IMR-90 (cell line): ENCODE results near the gene RAPGEF1. TPM values are rescaled to one million over a fixed set of nuclear protein-coding genes. Genes with fewer than 3 reads are reported as not detected.
A peak's percentile ranks its signal among the peaks of the same experiment; 100 is the strongest.

Source experiments
- ATAC-seq: fragments of 200-7000 bp; cut with Tn5 transposase; 2 replicates; pipeline ENCODE4 v1.9.1; 2020; ENCODE audit warnings: low read depth, mild to moderate bottlenecking, moderate library complexity
- BruUV-seq: library from RNA; stranded (reverse); fragments of 400-500 nt; replicated peaks from 2 replicates; lab custom pipeline; 2021; lab: Mats Ljungman, UMichigan
- CTCF ChIA-PET: fragments of 300-600 bp; formaldehyde crosslinking; extraction: SDS; loops from one replicate; lab custom pipeline; 2021; ENCODE audit warnings: antibody characterized with exemption; lab: Yijun Ruan, JAX
- POLR2A ChIA-PET: fragments of 300-600 bp; sonication (Branson Sonifier 250); formaldehyde crosslinking; loops from one replicate; lab custom pipeline; 2022; ENCODE audit warnings: antibody characterized with exemption; ENCODE audit not compliant: unreplicated experiment; lab: Charles Lee
- DNase-seq: peaks from one replicate; pipeline ENCODE4 v3.0.0; 2013
- H2AFZ ChIP-seq: replicated peaks from 2 replicates; pipeline ENCODE3; 2013; ENCODE audit warnings: low read length, mild to moderate bottlenecking; ENCODE audit not compliant: poor library complexity
- H2AK5ac ChIP-seq: 2 replicates; pipeline ENCODE4 v1.6.1; 2013; ENCODE audit warnings: low read depth, low read length, inconsistent platforms
- H2AK9ac ChIP-seq: replicated peaks from 2 replicates; pipeline ENCODE3; 2013; ENCODE audit warnings: mild to moderate bottlenecking, low read depth, low read length, moderate library complexity; ENCODE audit not compliant: poor library complexity
- H2BK120ac ChIP-seq: 2 replicates; pipeline ENCODE4 v1.6.1; 2013; ENCODE audit warnings: low read depth, low read length, inconsistent platforms
- H2BK15ac ChIP-seq: 3 replicates; pipeline ENCODE4 v1.6.1; 2013; ENCODE audit warnings: low read depth, low read length, inconsistent platforms
- H2BK20ac ChIP-seq: 2 replicates; pipeline ENCODE4 v1.6.1; 2013; ENCODE audit warnings: low read depth, mild to moderate bottlenecking, inconsistent platforms, low read length, moderate library complexity
- H2BK5ac ChIP-seq: 2 replicates; pipeline ENCODE4 v1.6.1; 2013; ENCODE audit warnings: mild to moderate bottlenecking, low read depth, low read length, inconsistent platforms; ENCODE audit not compliant: poor library complexity, severe bottlenecking
- H3K14ac ChIP-seq: replicated peaks from 2 replicates; pipeline ENCODE4 v1.6.1; 2013; ENCODE audit warnings: low read depth, low read length, inconsistent platforms
- H3K18ac ChIP-seq: 2 replicates; pipeline ENCODE4 v1.6.1; 2013; ENCODE audit warnings: low read depth, low read length, control low read depth
- H3K23ac ChIP-seq: 2 replicates; pipeline ENCODE4 v1.6.1; 2013; ENCODE audit warnings: low read depth, low read length, inconsistent platforms
- H3K27ac ChIP-seq: 2 replicates; pipeline ENCODE4 v1.5.1; 2013; ENCODE audit warnings: mild to moderate bottlenecking, control low read depth, low read length; ENCODE audit not compliant: insufficient read depth
- H3K27me3 ChIP-seq: 2 replicates; pipeline ENCODE4 v1.6.1; 2013; ENCODE audit warnings: low read length; ENCODE audit not compliant: control insufficient read depth, insufficient read depth
- H3K36me3 ChIP-seq: 2 replicates; pipeline ENCODE4 v1.6.1; 2013; ENCODE audit warnings: low read length, mixed read lengths; ENCODE audit not compliant: control insufficient read depth, insufficient read depth
- H3K4ac ChIP-seq: 2 replicates; pipeline ENCODE4 v1.6.1; 2013; ENCODE audit warnings: low read depth, low read length, inconsistent platforms
- H3K4me1 ChIP-seq: 2 replicates; pipeline ENCODE4 v1.6.1; 2013; ENCODE audit warnings: low read length, mixed read lengths; ENCODE audit not compliant: control insufficient read depth, insufficient read depth
- H3K4me2 ChIP-seq: 2 replicates; pipeline ENCODE4 v1.6.1; 2013; ENCODE audit warnings: low read depth, mild to moderate bottlenecking, control low read depth, low read length, moderate library complexity
- H3K4me3 ChIP-seq: 2 replicates; pipeline ENCODE4 v1.5.1; 2013; ENCODE audit warnings: low read depth, mild to moderate bottlenecking, control low read depth, low read length, moderate library complexity; ENCODE audit not compliant: insufficient read depth
- H3K56ac ChIP-seq: 2 replicates; pipeline ENCODE4 v1.6.1; 2013; ENCODE audit warnings: low read length, inconsistent platforms; ENCODE audit not compliant: insufficient read depth; ENCODE audit errors: extremely low read depth
- H3K79me1 ChIP-seq, 2 experiments: 2 replicates each; pipeline ENCODE4 v1.6.1; 2013; ENCODE audit warnings: low read length in 2 of 2, inconsistent platforms in 1 of 2, low read depth in 1 of 2
- H3K9ac ChIP-seq: 2 replicates; pipeline ENCODE4 v1.6.1; 2013; ENCODE audit warnings: low read depth, low read length, control low read depth
- H3K9me1 ChIP-seq: 2 replicates; pipeline ENCODE4 v1.6.1; 2013; ENCODE audit warnings: low read length, inconsistent platforms; ENCODE audit not compliant: insufficient read depth
- H3K9me3 ChIP-seq: 2 replicates; pipeline ENCODE4 v1.6.1; 2013; ENCODE audit warnings: low read length; ENCODE audit not compliant: control insufficient read depth, insufficient read depth
- H4K20me1 ChIP-seq: 2 replicates; pipeline ENCODE4 v1.6.1; 2013; ENCODE audit warnings: low read length, inconsistent platforms; ENCODE audit not compliant: insufficient read depth
- H4K5ac ChIP-seq: 2 replicates; pipeline ENCODE4 v1.6.1; 2013; ENCODE audit warnings: mild to moderate bottlenecking, low read depth, low read length, control low read depth
- H4K8ac ChIP-seq, 2 experiments: 2 replicates each; pipeline ENCODE4 v1.6.1; 2013; ENCODE audit warnings: low read depth in 2 of 2, low read length in 2 of 2, control low read depth in 1 of 2, inconsistent platforms in 1 of 2
- H4K91ac ChIP-seq: 2 replicates; pipeline ENCODE4 v1.6.1; 2013; ENCODE audit warnings: low read depth, low read length, inconsistent platforms; ENCODE audit not compliant: insufficient read depth
- CHD1 ChIP-seq: IDR thresholded peaks from 2 replicates; pipeline ENCODE4 v1.6.1; 2012; ENCODE audit warnings: low read depth, low read length, improper control_type of control experiment
- ELK1 ChIP-seq: fragments of 150-350 bp; IDR thresholded peaks from 2 replicates; pipeline ENCODE4 v1.6.1; 2016; ENCODE audit warnings: low read depth, mild to moderate bottlenecking, low read length, moderate library complexity, borderline replicate concordance
- MAZ ChIP-seq: IDR thresholded peaks from 2 replicates; pipeline ENCODE4 v1.6.1; 2012; ENCODE audit warnings: low read depth, mild to moderate bottlenecking, low read length, improper control_type of control experiment, moderate library complexity, borderline replicate concordance
- POLR2A ChIP-seq: IDR thresholded peaks from 2 replicates; pipeline ENCODE4 v1.6.1; 2012; ENCODE audit warnings: mild to moderate bottlenecking, low read depth, low read length
- RAD21 ChIP-seq: IDR thresholded peaks from 2 replicates; pipeline ENCODE4 v1.6.1; 2012; ENCODE audit warnings: low read length, improper control_type of control experiment
- RCOR1 ChIP-seq: IDR thresholded peaks from 2 replicates; pipeline ENCODE4 v1.6.1; 2012; ENCODE audit warnings: mild to moderate bottlenecking, low read length, improper control_type of control experiment; ENCODE audit not compliant: insufficient replicate concordance
- RFX5 ChIP-seq: IDR thresholded peaks from 2 replicates; pipeline ENCODE4 v1.8.0; 2012; ENCODE audit warnings: low read depth, mild to moderate bottlenecking, low read length, moderate library complexity
- WGBS, 2 experiments: methylation state at CpG; one replicate each; pipeline versions ENCODE4 v1.1.5 to v1.1.7; 2013; ENCODE audit warnings: missing lambda C conversion rate in 2 of 2; ENCODE audit not compliant: insufficient read length in 1 of 2; ENCODE audit errors: extremely low coverage in 2 of 2; 5-methylcytosine and 5-hydroxymethylcytosine counted together
- dilution Hi-C: fragments of 300-500 bp; cut with HindIII; formaldehyde crosslinking; loops from one replicate; pipeline ENCODE4 v1.14.3; 2018; ENCODE audit warnings: low sequenced_read_pairs; ENCODE audit not compliant: unreplicated experiment
- in situ Hi-C: fragments of 300-500 bp; cut with MboI; formaldehyde crosslinking; loops from 3 replicates; pipeline ENCODE4 v1.14.3; 2019; ENCODE audit warnings: low sequenced_read_pairs, inconsistent platforms, mixed read lengths
- intact Hi-C: fragments of 100-400 bp; cut with micrococcal nuclease; formaldehyde crosslinking; loops from 2 replicates; pipeline ENCODE4 v1.10.0; 2022
- polyA plus RNA-seq, 3 experiments: library from polyadenylated mRNA; depleted of rRNA; stranded (reverse); fragments of >200 nt; gene quantifications; 2 replicates each; pipeline ENCODE4 v1.2.3, GENCODE V29; 2012; ENCODE audit warnings: low replicate concordance in 1 of 3
- total RNA-seq: library from RNA; depleted of rRNA; stranded (reverse); fragments of >200 nt; gene quantifications from 2 replicates; pipeline ENCODE4 v1.2.3, GENCODE V29; 2012
- TF ChIP-seq, protein P1 (sequence below): fragments of 150-350 bp; IDR thresholded peaks from 2 replicates; pipeline ENCODE4 v1.6.1; 2017; ENCODE audit warnings: mild to moderate bottlenecking, antibody characterized with exemption, low read length, low read depth

Gene RAPGEF1
- total and polyA plus RNA-seq, 2 of the 4 experiments (the other 2 are of a cell fraction) = 13.1 to 22.3 TPM

DNA sequence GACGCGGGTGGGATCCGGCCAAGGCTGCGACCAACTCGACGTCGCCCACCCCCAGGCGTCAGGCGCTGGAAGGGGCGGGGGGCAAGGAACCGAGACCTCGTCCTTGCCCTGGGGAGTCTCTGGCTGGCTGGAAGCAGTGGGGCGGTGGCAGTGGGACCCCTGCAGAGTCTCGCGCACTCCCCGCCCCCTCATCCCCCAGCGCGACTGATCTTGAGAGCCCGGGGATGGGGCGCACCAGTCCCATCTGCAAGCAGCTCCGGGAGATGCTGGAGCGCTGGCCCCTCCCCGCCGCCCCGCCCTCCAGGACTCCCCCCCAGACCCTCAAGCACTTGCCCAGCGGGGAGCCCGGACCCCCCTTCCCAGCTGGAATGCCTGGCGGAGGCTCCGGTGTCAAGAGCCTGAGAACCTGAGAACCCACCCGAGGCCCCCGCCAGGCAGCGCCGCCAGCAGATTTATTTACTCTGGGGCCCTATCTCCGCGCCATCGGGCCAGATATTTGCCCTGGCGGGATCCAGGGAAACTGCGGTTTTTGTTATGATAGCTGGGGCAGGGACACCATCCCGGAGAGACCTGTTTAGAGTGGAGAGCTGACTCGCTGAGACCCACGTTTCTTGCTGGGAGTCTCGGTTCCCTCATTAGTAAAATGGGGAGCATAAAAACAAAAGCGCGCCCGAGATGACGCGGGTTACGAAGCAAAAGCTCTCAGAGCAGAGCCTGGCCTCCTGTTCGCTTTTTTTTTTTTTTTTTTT lies 193.4 kb downstream of the RAPGEF1 start:
- dilution Hi-C loops = no loop called here
- H3K23ac ChIP-seq = no peak overlapping the region
- H3K4me3 ChIP-seq = peak overlapping the region; percentile 38
- DNase-seq (peak; percentile 12), ATAC-seq (peak; percentile 87)
- H3K9me1 ChIP-seq = no peaks in the 10 kb centered on the region
- ChIA-PET CTCF (no interaction called here), POLR2A (no interaction called here)
- peaks cover 4% of the 10 kb centered on the region; the same call in 1 of the 2 replicates for H3K4me1 ChIP-seq
- H3K4me2 ChIP-seq = peak overlapping the region; percentile 64
- H2AK9ac ChIP-seq = no peak overlapping the region
- intact Hi-C loops = no loop called here
- H4K91ac ChIP-seq = no peak overlapping the region
- H2AFZ ChIP-seq = peak overlapping the region; percentile 73
- H2BK5ac ChIP-seq = no peak overlapping the region
- peaks cover 32% of the 10 kb centered on the region for H3K9me3 ChIP-seq
- no peaks in the 10 kb centered on the region for H3K36me3 ChIP-seq
- H3K4ac ChIP-seq = no peak overlapping the region
- no peak overlapping the region for H2BK120ac ChIP-seq
- H2BK20ac ChIP-seq = no peak overlapping the region
- no peak overlapping the region for H2BK15ac ChIP-seq
- H3K79me1 ChIP-seq = no peaks in the 10 kb centered on the region
- H2AK5ac ChIP-seq = no peak overlapping the region
- WGBS, 2 experiments = 0% methylated on average over 11 of the region's 49 CpGs; no CpG with 5 or more reads in 1 of the 2 experiments
- H3K18ac ChIP-seq = no peak overlapping the region
- H3K27me3 ChIP-seq = peaks cover 45% of the 10 kb centered on the region
- no peak overlapping the region for H3K27ac ChIP-seq
- TF ChIP-seq RCOR1 (no peak), MAZ (no peak), RAD21 (no peak), POLR2A (no peak), ELK1 (no peak), CHD1 (no peak), RFX5 (no peak)
- TF ChIP-seq, protein P1, sequence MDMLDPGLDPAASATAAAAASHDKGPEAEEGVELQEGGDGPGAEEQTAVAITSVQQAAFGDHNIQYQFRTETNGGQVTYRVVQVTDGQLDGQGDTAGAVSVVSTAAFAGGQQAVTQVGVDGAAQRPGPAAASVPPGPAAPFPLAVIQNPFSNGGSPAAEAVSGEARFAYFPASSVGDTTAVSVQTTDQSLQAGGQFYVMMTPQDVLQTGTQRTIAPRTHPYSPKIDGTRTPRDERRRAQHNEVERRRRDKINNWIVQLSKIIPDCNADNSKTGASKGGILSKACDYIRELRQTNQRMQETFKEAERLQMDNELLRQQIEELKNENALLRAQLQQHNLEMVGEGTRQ = no peak
- no peak overlapping the region for H3K14ac ChIP-seq
- H3K9ac ChIP-seq = no peak overlapping the region
- no TSS peak for BruUV-seq
- in situ Hi-C loops = no loop called here
- H3K56ac ChIP-seq = no peak overlapping the region
- H4K8ac ChIP-seq = no peak overlapping the region
- H4K5ac ChIP-seq = no peak overlapping the region
- H4K20me1 ChIP-seq = no peaks in the 10 kb centered on the region
